ES-I3 (cell line): ENCODE measurements around the gene ARHGAP23.
"Not testable (repeated sequence)": the region's sequence is repeated elsewhere in the genome, so short reads cannot be mapped to it uniquely, and the experiment has no call there.

Experiments
- H3K36me3 ChIP-seq: 2 replicates; pipeline ENCODE4 v1.6.1; 2013; ENCODE audit warnings: mild to moderate bottlenecking, low read length, control low read depth, moderate library complexity; ENCODE audit not compliant: insufficient read depth
- H3K4me1 ChIP-seq: 2 replicates; pipeline ENCODE4 v1.6.1; 2013; ENCODE audit warnings: mild to moderate bottlenecking, control low read depth, low read length; ENCODE audit not compliant: insufficient read depth
- H3K9ac ChIP-seq: 2 replicates; pipeline ENCODE4 v1.6.1; 2013; ENCODE audit warnings: low read depth, mild to moderate bottlenecking, low read length, moderate library complexity
- H3K9me3 ChIP-seq: 2 replicates; pipeline ENCODE4 v1.6.1; 2013; ENCODE audit warnings: mild to moderate bottlenecking, low read length, moderate library complexity; ENCODE audit not compliant: control insufficient read depth, insufficient read depth

The ARHGAP23 gene

DNA sequence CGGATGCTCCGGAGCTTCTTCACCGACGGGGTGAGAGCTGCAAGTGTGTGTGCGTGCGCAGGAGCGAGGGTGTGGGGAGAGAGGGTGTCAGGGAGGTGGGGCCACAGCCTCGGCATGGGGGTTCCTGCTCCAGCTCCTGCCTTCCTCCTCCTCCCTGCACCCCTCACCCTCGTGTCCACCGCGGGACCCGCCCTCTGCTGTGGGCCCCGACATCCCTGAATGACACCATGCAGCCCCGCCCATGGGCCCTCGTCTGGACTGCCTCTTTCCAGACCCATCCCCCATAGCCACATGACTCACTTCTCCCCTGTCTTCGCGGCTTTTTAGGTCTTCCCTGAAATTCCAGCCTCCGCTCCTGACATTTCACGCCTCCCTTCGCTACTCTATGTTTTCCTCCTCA lies 41.6 kb downstream of the ARHGAP23 start:
- H3K9me3 ChIP-seq = no peaks in the 10 kb centered on the region
- peaks cover 16% of the 10 kb centered on the region for H3K36me3 ChIP-seq
- peaks cover 8% of the 10 kb centered on the region; the same call in 1 of the 2 replicates for H3K4me1 ChIP-seq
- H3K9ac ChIP-seq = no peak overlapping the region

DNA sequence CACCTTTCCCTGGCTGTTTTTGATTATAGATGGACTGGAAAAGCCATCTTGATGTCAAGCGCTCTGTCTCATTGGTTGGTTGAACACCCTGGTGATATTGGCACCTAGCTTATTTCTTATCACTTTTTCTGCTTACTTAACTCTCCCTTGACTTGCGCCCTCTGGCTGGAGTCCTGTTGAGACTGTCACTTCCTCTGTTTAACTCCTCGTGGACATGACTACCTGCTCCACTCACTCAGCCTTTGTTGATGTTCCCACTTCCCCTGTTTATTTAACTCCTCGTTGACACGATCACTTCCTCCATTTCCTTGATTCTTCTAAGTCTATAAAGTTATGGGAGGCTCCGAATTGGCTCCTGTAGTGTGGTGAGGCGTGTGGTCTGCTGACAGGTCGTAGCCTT lies 43.0 kb downstream of the ARHGAP23 start:
- H3K36me3 ChIP-seq = peaks cover 16% of the 10 kb centered on the region
- not testable (repeated sequence) for H3K4me1 ChIP-seq, H3K9me3 ChIP-seq, H3K9ac ChIP-seq

DNA sequence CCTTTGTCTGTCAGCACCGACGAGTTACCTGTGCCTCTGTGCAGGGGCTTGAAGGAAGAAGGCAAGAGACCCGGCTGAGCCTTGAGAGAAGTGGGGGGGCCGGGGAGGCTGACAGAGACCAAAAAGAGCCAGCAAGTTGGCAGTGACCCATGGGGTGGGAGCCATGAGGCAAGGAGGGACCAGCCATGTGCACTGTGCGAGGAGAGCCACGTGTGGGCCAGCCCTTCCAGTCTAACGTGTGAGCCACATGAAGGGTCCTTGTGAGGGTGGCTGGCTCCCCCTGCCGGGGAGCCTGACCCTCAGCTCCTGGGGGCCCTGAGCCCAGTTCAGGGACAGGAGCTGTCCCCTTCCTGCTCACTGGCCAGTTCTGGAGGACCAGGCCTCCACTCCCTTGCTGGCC lies 46.4 kb downstream of the ARHGAP23 start:
- not testable (repeated sequence) for H3K9ac ChIP-seq, H3K4me1 ChIP-seq, H3K36me3 ChIP-seq, H3K9me3 ChIP-seq

DNA sequence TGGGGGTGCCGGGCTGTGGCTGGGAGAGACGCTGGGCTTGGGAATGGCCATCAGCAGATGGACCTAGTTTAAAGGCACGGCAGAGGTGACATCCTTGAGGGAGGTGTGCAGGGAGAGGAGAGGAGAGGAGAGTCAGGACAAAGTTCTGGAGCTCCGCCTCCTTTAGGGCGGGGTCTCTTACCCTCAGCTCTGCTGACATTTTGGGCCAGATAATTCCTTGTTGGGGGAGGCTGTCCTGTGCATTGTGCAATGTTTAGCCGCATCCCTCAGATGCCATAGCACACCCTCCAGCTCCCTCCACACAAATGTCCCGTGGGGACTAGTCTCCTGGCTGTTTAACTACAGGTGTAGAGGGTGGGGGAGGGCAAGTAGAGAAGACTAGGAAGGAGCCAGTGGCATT lies 48.3 kb downstream of the ARHGAP23 start:
- Histone ChIP-seq H3K9me3 (no peaks in the 10 kb centered on the region), H3K4me1 (no peaks in the 10 kb centered on the region), H3K9ac (no peak overlapping the region), H3K36me3 (peaks cover 8% of the 10 kb centered on the region)

DNA sequence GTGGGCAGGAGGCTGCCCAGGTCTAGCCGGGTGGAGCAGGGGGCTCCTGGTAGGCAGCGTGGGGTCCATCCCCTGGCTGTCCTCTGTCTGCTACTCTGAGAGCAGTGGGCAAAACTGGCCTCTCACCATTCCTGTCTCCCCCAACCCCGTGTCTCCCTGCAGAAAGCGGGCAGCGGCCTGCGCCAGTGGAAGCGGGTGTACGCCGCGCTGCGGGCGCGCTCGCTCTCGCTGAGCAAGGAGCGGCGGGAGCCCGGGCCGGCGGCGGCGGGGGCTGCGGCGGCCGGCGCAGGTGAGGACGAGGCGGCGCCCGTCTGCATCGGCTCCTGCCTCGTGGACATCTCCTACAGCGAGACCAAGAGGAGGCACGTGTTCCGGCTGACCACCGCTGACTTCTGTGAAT lies 49.2 kb downstream of the ARHGAP23 start:
- H3K9me3 ChIP-seq, H3K4me1 ChIP-seq, H3K9ac ChIP-seq: not testable (repeated sequence)
- peaks cover 11% of the 10 kb centered on the region for H3K36me3 ChIP-seq

DNA sequence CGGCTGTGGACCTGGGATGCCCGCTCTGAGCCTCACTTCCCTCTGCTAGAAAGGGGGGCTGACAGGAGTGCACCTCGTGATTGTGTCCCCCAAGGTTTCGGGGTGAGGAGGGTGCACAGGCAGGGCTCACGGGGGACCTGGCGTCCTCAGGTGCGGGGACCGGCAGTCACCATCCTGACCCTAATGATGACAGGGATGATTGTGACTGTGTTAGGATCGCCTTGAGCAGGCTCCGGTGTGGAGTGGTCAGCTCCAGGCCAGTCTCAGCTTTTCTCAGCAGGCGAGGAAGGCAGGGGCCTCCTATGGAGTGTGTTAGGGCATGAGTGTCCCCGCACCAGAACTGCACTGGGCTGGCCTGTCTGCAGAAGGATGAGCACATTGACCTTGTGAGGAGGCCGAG lies 49.7 kb downstream of the ARHGAP23 start:
- H3K9me3 ChIP-seq = not testable (repeated sequence)

DNA sequence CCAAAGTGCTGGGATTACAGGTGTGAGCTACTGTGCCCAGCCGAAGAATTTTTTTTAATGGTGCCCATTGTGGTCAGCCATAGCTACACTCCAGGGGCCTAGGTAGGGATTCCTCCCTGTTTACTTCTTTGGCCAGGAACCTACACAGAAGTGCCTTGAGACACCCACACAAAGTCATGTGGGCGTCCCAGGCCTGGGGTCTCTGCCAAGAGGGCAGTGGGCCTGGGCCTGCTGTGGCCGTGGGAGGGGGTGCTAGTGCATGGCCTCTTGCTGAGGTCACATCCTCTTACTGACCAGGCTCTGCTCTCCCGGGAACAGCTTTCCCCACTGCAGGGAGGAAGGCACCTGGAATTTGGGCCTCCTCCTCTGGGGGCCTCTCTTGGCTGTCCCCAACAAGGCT lies 50.4 kb downstream of the ARHGAP23 start:
- H3K4me1 ChIP-seq, H3K9me3 ChIP-seq, H3K9ac ChIP-seq: not testable (repeated sequence)
- H3K36me3 ChIP-seq = peaks cover 11% of the 10 kb centered on the region

More for the DNA sequence above, 49.7 kb downstream of the ARHGAP23 start:
- H3K4me1 ChIP-seq, H3K9ac ChIP-seq: not testable (repeated sequence)
- peaks cover 11% of the 10 kb centered on the region for H3K36me3 ChIP-seq

DNA sequence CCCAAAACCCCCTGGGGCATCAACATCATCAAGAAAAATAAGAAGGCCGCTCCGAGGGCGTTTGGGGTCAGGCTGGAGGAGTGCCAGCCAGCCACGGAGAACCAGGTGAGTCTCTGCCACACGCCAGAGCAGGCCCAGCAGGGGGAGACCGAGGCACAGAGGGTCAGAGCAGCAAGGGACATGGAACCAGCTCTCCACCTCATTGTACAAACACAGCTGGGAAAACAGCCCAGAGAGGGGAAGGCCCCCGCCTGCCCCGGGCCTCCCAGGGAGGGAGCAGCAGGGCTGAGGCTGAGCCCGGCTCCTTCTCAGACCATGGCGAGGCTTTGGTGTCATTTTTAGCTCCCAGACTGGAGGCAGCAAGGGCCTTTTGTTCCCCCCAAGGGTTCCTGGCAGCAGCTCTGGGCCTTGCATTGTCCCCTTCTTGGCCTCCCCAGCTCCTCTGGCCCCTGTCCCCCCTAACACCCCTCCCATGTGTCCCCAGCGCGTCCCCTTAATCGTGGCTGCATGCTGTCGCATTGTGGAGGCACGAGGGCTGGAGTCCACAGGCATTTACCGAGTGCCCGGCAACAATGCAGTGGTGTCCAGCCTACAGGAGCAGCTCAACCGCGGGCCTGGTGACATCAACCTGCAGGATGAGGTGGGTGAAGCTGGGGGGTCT lies 53.9 kb downstream of the ARHGAP23 start:
- H3K4me1 ChIP-seq, H3K9me3 ChIP-seq, H3K9ac ChIP-seq: not testable (repeated sequence)
- H3K36me3 ChIP-seq = peaks cover 15% of the 10 kb centered on the region

DNA sequence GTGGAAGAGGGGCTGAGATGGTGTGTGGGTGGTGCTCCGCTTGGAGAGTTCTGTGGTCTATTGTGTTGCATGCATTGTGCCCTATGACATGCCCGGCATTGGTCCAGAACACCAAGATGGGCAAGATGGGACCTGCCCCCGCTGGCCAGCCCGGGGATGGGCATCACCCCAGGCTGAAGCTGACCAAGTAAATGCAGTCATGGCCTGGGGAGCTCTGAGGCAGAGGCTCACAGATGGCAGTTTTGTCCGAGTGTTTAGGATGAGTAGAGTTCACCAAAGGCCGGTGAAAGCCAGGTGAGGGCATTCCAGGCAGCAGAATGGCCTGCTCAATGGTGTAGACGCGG lies 54.4 kb downstream of the ARHGAP23 start:
- not testable (repeated sequence) for H3K9me3 ChIP-seq, H3K4me1 ChIP-seq, H3K9ac ChIP-seq
- peaks cover 15% of the 10 kb centered on the region for H3K36me3 ChIP-seq

DNA sequence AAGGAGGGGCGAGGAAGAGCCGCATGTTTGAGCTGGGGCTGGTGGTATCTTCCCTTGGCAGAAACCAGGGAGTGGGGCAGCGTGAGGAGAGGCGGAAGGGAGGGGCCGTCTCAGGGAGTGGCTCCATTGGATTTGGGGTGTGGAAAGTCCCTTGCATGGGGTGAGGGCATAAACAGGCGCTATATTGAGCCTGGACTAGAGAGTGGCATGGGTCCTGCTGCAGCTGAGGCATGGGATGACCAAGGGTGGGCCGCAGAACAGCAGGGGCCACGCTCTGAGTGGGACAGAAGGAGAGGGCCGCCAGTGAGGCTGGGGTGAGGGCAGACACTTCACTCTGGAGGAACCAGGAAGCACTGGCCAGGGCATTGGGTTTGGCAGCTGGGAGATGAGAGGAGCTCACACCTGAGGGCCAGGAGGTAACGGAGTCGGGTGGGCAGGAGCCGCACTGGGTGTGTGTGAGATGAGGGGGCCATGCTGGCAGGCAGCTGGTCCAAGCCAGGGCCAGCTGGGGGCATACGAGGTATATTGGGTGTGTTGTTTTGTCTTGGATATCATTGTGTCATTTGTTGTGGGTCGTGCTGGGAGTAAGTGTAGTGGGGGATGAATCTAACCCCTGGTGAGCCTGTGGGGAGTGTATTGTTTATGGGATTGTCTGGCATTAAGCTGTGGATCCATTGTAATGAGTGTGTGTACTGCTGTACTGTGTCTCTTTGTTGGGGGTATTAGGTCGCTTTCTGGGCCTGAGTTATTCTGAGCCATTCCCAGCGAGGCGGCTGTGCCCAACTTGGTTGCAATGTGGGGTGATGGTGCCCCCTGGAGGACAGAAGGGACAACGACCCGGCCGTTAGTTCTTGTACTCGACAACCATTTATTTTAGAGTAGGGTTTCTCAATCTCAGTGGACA lies 56.2 kb downstream of the ARHGAP23 start:
- H3K9me3 ChIP-seq, H3K4me1 ChIP-seq, H3K9ac ChIP-seq: not testable (repeated sequence)
- H3K36me3 ChIP-seq = peaks cover 11% of the 10 kb centered on the region

DNA sequence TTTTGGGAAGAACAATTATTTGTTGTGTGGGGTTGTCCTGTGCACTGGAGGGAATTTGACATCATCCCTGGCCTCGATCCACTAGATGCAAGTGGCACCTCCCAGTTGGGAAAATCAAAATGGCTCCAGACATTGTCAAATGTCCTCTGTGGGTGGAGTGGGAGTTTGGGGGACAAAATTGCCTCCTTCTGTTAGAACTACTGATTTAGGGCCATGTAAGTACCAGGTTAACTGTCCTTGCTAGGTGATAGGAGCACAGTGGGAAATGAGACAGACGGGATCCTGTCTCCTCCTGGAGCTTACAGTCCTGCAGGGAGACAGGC lies 56.8 kb downstream of the ARHGAP23 start:
- no peaks in the 10 kb centered on the region for H3K4me1 ChIP-seq
- H3K9me3 ChIP-seq = no peaks in the 10 kb centered on the region
- H3K36me3 ChIP-seq = peaks cover 11% of the 10 kb centered on the region
- H3K9ac ChIP-seq = no peak overlapping the region

DNA sequence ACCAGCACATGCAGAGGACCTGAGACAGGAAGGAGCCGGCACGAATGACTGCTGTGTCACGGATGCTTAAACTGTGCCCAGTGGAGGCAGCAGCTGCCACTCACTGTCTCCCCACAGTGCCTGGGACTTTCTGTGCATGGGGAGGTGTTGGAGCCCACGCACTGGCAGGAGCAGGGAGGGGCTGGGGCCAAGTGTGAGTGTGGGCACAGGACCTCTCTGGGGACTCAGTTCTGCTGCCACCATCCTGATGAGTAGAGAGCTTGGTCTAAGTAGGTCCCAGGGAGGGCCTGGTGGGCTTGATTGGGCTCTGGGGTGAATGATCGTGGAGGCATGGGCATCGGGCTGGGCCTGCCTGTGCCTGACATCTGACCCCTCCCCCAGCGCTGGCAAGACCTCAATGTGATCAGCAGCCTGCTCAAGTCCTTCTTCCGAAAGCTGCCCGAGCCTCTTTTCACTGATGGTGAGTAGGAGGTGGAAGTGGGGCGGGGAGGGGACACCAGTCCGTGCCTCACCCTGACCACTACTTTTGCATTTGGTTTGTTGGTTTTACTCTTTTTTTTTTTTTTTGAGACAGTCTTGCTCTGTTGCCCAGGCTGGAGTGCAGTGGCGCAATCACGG lies 57.5 kb downstream of the ARHGAP23 start:
- H3K36me3 ChIP-seq = peaks cover 11% of the 10 kb centered on the region
- not testable (repeated sequence) for H3K9me3 ChIP-seq, H3K9ac ChIP-seq, H3K4me1 ChIP-seq

DNA sequence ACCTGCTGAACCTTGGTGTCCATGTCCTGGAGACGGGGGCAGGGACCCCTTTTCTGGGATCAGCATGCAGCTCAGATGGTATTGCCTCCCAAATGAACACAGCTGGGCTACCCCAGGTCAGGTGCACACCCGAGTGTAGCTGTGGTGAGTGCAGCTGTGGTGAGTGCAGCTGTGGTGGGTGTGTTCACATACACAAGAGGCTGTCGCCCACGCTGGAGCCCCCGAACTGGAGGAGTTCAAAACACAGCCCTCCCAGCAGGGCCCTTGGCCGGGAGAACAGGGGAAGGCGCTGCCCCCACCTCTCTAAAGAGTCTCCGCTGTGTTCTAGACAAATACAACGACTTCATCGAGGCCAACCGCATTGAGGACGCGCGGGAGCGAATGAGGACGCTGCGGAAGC lies 61.5 kb downstream of the ARHGAP23 start:
- peaks cover 10% of the 10 kb centered on the region for H3K36me3 ChIP-seq
- H3K4me1 ChIP-seq, H3K9me3 ChIP-seq, H3K9ac ChIP-seq: not testable (repeated sequence)

DNA sequence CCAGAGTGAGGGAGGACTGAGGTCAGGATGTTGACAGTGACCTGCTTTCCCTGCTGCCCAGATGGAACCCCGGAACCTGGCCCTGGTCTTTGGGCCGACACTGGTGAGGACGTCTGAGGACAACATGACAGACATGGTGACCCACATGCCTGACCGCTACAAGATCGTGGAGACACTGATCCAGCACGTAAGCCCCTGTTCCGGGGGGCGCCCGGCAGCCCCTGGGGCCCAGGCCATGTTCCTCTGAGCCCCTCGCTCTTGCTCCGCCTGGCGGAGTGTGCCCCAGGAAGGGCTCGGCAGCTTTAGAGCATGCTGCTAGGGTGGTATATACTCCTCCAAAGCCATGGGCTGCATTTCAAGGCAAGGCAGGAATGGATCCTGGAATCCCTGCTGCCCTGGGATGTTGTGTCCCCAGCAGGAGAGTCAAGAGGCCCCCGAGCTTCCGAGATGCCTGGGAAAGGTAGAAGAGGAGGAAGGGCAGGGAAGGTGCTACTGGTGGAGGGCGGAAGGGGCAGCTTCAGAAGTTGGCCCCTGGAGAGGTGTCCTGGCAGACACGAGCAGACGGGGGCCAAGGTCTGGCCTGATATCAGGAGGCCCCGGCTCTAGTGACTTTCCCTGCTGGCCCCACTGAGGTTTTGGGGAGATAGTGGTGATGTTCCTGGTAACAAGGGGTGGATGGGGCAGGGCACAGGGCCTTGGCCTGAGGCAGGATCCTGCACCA lies 63.2 kb downstream of the ARHGAP23 start:
- not testable (repeated sequence) for H3K4me1 ChIP-seq, H3K9ac ChIP-seq, H3K36me3 ChIP-seq, H3K9me3 ChIP-seq
